GOT3 (cell line): ENCODE results near the gene CUEDC1.

Experiments used
- DNase-seq: peaks from one replicate; lab custom pipeline; 2025; ENCODE audit warnings: mixed read lengths; lab: John Stamatoyannopoulos, UW

The CUEDC1 gene

DNA sequence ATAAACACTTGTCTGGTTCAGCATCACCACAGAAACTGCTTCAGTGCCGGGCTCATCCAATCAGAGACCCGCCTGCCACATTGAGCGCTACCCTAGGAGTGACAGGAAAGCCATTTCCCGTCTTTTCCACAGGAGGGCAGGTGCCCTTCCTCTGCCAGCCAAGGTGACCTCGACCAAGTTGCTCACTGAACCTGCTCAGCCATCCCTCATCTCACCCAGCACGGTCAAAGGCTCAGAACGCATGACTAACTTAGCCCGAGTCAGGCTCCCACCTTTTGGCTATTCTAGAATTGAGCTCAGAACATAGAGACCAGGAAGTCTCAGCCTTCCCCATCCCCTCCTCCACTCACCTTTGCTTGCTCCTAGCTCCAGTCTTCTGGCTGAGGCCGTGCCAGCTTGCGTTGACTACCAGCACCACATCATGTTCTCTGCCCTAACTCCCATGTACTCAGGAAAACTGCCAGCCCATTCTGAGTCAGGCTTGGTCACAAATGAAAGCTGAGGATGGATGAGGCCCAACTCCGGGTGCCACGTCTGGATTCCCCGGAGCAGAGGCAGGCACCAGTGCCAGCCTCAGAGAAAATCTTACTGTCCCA, 121.0 kb downstream of the CUEDC1 start:
- DNase-seq: peak; percentile 7

GRCh38 chr17:57833179-57833939, 121.9 kb downstream of the CUEDC1 start:
- peak; percentile 39 for DNase-seq

GRCh38 chr17:57832314-57833178, 122.7 kb downstream of the CUEDC1 start:
- DNase-seq: no peak

DNA sequence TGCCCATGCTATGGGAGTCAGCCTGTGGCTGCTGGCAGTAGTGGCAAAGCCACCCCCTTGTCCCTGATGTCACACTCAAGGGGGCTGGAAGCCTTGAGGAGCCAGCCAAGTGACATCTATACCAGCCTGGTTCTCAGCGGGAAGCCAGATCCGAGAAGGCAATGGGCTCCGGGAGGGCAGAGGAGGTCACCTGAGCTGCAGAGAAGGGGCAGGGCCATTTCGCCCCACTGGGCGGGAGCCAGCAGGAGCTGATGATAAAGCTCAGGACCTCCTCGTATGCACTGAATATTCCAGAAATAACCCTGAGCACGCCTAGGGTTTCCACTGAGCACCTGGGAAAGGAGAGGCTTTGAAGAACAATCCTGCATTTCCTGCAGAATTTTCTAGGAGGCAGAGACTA, 124.3 kb downstream of the CUEDC1 start:
- no peak for DNase-seq

DNA sequence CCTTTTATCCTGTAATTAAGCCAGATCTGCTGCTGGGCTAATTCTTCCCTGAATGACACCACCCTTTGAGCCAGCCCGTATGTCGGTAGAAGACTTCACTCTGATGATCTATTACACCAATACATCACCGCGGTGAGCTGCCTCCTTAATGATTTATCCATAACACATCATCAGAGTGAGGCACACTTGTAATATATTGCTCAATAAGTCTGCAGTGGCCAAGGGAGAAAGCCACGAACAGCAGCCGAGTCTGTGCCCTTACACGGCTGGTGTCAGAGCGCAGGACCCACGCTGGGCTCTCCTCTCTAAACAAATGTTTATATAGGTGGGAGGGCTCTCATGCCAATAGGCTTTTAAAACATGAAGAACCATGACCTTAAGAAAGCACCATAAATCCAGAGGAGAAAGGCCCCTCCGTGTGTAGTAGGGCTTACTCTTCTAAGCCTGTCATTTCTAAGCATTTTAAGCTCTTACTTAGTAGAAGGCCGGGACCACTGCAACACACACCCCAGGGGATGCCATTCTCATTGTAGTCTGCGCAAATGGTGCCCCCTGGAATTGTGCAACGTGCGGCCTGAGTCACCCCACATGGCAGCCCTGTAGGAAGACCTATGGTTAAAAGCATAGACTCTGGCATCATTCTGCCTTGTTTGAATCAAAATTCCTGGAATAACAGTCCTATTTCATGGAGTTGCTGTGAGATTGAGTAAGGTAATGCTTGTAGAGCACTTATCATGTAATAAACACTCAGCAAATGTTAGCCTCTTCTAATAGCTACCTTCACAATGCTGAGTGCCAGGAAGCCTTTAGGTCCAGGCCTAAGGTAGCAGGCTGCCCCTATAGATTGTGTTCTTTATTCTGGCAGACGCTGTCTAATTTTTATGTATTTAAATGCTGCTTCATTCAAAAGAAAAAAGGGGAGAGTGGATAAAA, 131.5 kb downstream of the CUEDC1 start:
- DNase-seq: no peak

DNA sequence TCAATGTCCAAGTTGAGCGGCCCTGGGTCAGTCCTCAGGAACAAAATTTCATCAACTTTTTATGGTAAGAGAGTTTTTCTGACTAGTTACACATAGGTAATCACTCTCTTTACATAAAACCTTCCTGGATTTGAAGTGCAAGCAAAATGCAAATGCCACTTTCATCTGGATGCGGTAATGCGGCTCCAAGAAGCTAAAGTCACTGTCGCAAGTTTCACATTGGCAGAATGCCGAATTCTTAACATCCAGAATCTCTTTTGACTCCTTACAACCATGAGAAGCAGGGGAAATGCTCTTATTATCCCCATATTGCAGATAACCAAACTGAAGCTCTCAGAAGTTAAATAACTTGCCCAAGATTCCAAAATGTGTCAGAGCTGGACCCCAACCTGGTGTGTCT, 135.3 kb downstream of the CUEDC1 start:
- no peak for DNase-seq

GRCh38 chr17:57819285-57819684, 135.9 kb downstream of the CUEDC1 start:
- DNase-seq: no peak

- DNase-seq: no peak
Measured at GRCh38 chr17:57818066-57818465, 137.1 kb downstream of the CUEDC1 start.

- no peak for DNase-seq
Measured at GRCh38 chr17:57817299-57817698, 137.9 kb downstream of the CUEDC1 start.

GRCh38 chr17:57814421-57814820, 140.8 kb downstream of the CUEDC1 start:
- DNase-seq: no peak

GRCh38 chr17:57811638-57812280, 143.5 kb downstream of the CUEDC1 start:
- no peak for DNase-seq
